Measurements from ENCODE around the gene CAPN9. TPM values are rescaled to one million over a fixed set of nuclear protein-coding genes. Genes with fewer than 3 reads are reported as not detected.
A peak's percentile ranks its signal among the peaks of the same experiment; 100 is the strongest.

CAPN9 gene
- total RNA-seq, 1 donor from 2014 or later: 0.49 TPM

DNA sequence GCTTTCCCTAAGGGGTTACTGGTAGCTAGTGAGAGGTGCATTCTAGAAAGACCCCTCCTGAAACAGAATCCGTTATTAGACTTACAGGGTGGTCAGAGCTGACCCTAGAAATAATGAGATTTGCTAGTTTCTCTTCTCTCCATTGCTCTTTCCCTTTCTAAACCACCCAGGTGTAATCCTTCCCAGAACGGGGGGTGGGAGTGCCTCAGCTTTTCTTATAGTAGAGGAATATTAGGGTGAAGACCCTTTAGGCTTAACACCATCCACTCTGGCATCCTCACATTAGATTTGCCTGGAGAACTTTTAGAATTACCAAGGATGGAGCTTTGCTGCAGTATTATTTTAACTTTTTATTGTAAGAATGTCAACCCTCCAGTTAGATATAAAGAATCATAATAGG, 49.4 kb downstream of the CAPN9 start:
- DNase-seq: no peak

DNA sequence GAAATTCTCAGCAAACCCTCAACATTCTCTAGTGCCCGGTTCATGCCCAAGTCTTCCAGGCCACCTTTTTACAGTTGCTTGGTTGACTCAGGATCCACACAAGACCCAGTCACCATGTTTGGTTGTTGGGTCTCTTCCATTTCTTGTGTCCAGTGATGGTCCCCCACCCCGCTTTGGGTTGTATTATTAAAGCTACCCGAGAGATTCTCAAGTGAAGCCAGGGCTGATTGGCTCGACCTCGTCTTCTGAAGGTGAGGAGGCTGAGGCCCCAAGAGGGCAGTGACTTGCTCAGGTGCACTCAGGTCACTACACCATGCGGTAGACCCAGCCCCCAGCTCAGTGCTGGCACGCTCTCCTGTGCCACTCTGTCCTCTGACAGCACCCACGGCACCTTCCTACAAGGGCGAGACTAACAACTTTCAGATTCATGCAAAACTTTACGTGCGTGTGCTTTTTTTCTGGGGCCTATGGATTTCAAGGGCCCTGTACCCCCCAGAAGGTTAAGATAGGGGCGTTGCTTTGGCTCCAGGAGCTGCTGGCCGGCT, 50.3 kb downstream of the CAPN9 start:
- no peak for DNase-seq

DNA sequence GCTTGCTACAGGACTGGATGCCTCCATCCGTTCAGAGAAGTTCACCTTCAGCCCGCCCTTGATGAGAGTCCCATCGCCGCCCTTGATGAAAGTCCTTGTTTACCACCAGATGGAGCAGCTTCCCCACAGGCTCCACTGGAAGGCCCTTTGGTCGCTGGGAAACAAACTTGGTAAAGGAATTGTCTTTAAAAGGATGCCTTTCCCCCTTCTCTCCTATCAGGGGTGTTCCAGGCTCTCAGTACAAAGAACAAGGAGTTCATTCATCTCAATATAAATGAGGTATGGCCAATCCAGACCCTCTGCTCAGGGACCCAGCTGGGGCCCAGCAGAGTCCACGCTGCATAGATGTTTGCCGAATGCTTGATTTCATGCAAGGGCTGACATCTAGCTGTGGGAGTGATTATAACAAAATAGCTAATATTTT, 50.8 kb downstream of the CAPN9 start:
- peak; percentile 68 for DNase-seq

DNA sequence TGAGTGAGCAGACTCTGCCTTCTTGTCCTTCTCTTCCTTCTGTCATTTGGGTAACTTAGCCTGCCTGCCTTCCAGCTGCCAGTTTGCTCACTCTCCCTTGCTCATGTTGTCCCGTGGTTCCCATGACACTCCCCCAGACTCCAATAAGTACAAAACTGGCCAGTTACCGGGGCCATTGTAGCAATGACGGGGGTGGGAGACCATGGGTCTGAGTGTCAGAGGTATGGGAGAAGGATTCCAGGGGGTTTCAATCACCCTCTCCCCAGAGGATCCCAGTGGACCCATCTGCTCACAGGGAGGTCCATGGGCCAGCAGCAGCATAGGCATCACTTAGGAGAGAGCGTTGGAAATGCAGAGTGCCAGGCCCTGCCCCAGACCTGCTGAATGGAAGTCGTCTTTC, 51.3 kb downstream of the CAPN9 start:
- DNase-seq: no peak

DNA sequence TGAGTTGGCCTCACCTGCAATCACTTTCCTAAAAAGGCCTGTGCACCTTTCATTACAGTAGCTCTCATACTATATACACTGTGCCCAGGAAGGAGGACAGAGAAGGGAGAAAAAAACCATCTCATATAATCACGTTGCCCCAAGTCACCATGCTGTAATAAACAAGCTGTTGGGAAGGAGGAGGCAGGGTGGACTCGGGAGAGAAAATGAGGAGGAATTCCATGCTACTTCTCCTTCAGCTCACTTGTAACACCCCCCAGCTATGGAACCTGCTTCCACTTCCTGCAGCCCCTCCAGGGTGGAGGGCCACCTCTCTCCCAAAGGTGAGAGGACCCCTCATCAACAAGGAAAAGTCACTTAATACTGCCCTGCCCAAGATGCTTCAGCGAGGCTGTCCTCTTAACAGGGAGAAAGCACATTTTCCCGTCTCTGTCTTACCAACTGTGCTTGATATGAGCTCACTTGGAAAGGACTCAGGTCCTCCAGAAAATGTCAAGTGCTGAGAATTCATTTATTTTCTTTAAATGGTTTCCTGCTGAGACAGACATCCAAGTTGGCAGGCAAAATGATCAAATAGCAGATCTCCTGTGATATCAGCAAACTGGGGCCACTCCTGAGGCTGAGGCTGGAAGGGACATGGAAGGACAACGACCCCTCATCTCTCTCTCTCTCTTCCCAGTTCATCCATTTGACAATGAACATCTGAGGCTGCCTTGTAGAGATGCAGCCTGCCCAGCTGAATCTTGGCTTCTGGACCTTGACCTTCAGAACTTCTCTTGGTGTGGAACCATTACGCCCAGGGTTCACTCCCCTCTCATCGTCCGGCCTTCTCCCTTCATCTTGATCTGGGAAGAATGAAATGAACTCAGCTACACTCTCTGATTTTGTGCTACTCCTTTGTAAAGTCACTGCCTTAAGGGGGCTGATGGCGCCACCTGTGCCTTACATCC, 54.0 kb downstream of the CAPN9 start:
- DNase-seq: no peak

DNA sequence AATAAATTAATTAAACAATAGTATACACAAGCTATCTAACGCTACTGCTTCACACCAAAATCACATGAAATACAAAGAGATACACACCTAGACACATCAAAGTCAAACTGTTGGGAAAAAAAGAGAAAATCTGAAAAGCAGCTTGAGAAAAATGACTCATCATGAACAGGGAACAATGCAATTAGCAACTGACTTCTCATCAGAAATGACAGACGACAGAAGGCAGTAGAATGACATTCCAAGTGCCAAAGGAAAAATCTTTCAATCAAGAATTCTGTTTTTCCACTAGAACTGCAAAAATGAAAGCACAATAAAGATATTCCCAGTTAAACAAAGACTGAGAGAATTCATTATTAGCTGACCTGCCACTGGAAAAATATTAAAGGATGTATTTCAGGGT, 57.2 kb downstream of the CAPN9 start:
- DNase-seq: no peak

DNA sequence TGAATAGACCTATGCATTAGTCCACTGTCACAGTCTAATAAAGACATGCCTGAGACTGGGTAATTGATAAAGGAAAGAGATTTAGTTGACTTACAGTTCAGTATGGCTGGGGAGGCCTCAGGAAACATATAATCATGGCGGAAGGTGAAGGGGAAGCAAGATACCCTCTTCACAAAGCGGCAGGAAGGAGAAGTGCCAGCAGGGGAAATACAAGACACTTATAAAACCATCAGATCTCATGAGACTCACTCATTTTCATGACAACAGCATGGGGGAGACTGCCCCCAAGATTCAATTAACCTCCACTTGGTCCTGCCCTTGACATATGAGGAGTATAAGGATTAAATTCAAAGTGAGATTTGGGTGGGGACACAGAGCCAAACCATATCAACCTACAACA, 59.4 kb downstream of the CAPN9 start:
- DNase-seq: no peak

DNA sequence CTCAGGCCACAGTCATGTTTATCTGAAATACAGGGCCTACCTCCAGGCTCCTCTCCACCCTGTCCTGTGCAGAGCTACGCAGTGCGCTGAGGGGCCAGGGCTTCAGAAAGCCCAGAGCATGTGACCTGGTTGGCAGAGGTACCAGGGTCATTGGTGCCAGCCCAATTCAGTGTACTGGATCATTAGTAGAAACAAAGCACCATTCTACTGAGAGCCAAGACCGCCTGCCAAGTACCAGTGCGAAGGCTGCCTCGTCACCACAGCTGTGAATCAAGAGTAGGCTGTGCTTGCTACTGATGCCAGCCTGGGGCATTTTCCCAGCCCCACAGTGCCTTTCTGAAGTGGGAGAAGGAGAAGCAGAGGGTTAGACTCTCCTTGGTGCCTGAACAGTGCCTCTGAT, 59.8 kb downstream of the CAPN9 start:
- no peak for DNase-seq

DNA sequence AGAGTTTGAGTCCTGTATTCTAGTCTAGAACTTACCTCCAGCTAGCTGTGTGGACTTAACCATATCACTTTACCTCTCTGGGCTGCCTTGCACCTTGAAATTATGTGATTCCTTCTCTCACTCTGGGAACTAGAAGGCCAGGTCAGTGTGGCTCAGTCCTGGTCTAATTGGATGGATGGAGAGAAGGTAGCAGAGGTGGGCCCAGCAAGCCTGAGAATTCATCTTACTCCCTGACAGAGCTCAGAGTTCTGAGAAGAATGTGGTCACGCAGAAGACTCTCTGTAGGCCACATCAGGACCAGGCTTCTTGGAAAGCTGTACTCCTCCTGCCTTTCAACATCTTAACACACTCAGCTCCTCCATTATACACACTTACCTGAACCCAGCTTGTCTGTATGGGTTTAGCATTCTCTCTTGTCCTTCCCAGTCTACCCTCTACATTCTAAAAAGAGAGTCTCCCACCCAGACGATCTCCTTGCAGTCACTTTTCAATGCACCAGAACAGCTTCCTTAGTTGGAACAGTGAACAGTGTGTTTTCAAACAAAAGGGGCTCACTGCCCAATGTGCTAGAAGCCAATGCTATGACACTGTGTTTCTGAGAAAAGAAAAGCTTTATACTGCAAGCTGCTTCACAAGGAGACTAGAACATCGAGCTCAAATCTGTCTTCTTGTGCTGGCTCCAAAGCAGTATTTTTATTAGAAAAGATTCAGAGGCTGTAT, 60.5 kb downstream of the CAPN9 start:
- peak; percentile 94 for DNase-seq

DNA sequence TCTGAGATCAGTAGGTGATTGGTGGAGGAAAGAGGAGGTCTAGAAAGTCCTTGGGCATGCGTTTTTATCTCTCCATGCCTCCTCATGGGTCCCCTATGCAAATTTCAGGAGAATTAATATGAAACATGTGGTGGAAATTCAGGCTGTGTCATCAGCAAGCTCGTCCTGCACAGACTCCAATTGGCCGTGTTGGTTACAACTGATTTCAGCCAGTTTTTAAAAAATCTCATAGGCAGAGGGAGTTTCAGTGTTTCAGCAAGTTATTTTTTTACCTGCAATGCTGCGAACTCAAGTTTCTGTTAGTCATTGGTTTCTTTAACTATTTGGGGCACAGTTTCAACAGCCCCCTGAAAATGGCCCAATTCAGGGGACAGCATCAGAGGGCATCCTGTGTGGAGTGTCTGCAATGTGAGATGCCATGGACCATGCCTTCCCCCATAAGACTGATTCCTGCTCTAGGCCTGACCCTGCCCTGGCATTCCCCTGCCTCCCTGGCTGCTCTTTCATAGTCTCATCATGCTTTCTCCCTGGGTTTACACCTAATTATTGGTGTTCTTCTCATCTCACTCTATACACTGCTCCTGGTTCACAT, 61.2 kb downstream of the CAPN9 start:
- DNase-seq: peak; percentile 94

DNA sequence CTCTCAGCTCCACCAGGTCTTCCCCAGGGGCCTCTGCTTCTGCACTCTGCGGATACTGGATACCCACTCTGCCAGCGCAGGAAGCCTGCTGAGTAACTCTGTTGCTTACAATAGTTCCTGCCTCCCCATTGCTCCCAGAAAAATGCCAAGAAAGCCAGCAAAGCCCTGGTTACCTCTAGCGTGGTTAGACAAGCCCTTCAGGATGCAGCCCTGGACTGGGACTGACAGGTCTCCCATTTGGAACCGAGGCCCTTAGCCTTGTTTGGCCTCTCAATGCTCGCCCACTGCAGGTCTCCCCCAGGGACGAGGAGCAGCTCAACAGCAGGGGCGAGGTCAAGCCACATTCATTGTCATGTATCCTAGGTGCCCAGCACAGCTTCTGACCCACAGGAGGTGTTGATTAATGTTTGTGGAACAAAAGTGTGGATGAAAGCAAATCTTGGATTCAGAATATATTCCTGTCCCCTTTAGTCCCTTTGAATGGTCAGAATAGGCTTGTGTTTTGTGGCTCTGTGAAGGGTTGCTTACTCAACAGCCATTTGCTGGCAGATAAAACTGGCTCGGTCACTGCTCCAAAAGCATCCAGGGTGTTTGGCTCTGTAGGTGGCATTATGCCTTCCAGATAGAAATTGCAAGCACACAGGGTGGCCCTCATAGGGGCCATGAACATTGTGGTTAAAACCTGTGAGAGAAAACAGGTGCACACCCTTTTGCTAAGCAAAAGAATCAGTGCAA, 62.2 kb downstream of the CAPN9 start:
- no peak for DNase-seq

DNA sequence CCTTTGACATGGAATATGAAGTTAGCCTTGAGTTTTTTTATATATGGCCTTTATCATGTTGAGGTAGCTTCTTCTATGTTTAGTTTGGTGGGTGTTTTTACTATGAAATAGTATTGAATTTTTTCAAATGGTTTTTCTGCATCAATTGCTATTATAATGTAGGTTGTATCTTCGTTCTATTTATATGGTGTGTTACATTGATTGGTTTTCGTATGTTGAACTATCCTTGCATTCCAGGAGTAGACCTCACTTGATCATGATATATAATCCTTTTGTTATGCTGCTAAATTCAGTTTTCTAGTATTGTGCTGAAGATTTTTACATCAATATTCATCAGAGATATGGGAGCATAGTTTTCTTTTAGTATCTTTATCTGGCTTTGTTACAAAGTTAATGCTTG, 65.4 kb downstream of the CAPN9 start:
- no peak for DNase-seq

DNA sequence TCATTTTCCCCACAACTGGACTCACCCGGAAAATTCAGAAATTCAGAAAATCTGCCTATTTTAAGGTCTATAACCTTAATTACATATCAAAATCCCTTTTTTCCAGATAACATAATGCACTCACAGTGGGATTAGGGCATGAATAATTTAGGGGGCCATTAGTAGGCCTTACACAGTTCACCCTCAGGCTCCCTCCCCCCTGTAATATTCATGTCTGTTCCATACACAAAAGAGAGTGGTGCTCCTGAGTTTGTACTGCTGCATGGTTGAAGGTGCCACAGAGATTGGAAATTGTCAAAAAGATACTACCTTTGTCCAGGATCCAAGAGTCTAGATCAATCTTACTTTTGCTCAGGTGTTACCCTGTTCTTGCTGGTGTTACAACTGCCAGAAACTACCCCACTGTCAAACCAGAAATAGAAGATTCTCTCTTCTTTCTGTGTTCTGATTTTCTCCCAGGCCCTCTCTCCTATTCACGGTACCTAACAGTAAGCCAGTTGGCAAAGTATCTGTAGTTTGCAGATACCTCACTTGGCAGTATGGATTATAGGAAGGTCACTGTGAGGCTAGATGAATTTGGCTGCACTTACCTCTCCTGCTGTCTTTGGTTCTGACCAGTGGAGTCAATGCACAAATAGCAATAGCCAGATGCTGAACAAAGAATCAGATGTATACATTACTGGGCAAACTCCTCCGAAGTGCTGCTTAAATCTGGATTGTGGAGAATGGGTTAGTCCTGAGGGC, 67.9 kb downstream of the CAPN9 start:
- DNase-seq: peak; percentile 10

DNA sequence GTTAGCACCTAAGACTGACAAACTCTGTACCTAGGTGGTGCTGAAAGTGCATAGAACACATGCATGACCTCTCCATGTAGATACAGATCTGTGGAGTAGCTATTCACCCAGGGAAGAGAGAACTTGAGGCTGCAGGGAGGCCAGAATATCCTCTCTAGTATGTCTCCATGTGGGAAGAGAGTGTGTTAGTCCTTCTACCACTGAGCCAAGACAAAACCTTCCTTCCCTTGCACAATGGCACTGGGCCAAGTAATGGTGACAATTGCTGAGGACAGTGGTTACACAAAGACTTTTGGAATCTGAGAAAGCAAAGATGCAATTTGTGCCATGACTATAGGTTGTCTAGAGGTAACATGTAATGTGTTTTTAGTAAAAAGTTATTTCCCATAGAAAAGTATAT, 68.8 kb downstream of the CAPN9 start:
- DNase-seq: no peak

DNA sequence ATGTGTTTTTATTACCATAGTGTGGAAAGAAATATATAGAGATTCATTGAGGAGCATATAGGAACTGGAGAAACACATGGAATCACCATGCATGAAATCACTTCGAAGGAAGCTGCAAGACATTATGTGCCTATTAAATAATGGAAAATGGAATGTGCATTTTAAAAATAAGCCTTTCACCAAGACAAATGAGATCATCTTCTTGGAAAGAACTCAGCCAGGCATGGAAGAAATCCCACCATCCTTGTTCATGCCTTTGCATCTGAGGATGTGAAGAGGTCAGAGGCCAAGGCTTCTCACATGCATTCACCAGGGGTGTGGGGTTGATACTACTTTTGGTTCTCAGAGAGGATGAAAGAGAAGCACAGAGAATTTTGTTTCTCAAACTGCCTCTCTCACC, 71.2 kb downstream of the CAPN9 start:
- DNase-seq: peak; percentile 92

DNA sequence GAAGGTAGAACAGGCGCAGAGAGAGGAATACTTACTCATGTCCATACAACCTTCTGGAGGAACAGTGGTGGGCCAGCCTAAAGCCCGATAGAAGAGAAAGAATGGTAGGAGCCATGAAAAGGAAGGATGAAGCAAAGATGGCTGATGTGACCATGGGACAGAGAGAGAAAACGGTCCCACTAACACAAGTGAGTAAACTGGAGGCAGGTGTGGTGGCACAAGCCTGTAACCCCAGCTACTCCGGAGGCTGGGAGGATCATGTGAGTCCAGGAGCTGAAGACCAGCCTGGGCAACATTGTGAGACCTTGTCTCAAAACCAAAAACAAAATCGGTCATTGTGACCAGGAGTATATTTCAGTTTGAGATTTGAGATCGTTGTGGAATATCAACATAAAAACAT, 71.7 kb downstream of the CAPN9 start:
- no peak for DNase-seq

DNA sequence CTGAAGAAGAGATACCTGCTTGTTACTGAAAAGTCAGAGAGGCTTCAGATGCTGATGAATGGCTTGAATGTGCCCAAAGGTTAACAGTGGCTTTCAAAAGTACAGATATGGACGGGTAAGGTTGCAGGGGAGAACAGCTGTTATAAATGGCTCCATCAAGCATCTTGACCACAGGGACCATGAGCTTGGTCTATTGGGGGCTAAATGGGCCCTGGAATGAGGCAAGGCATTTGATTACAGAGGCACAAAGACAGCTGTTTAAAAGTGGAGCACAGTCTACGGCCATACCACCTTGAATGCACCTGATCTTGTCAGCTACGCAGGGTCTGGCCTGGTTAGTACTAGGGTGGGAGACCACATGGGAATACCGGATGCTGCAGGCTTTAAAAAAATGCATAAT, 72.8 kb downstream of the CAPN9 start:
- no peak for DNase-seq

DNA sequence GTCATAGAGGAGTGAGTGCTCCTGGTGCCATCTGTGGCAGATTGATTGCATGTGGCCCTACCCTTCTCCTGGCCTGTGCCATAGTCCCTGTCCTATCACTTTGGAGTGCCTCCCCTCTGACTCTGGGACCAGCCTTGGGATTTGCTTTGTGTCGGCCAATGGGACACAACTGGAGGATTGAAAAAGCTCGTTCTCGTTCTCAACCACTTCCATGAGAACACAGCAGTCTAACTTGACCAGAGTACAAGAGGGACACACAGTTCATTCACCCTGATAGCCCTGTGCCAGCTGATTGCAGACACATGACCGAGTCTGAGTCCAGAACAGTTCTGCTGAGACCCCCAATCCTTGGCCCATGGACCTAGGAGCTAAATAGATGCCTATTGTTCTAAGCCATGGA, 73.4 kb downstream of the CAPN9 start:
- DNase-seq: no peak

DNA sequence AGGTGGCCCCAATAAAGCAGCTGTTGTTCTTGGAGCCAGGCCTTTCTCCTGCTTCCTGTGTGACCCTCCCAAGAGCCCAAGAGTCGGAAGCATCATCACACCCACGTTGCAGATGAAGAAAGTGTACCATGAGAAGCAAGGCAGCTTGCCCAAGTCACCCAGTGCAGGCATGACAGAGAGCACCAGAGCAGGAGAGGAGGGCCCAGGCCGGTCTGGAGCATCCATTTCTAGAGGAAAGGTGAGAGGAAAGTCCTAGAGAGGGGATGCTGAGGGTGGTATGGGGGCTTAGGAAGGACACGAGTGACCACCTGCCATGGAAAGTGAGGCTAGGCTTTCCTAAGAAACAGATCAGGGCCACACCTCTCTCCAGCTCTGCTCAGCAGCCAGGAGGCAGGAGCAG, 74.2 kb downstream of the CAPN9 start:
- DNase-seq: no peak

DNA sequence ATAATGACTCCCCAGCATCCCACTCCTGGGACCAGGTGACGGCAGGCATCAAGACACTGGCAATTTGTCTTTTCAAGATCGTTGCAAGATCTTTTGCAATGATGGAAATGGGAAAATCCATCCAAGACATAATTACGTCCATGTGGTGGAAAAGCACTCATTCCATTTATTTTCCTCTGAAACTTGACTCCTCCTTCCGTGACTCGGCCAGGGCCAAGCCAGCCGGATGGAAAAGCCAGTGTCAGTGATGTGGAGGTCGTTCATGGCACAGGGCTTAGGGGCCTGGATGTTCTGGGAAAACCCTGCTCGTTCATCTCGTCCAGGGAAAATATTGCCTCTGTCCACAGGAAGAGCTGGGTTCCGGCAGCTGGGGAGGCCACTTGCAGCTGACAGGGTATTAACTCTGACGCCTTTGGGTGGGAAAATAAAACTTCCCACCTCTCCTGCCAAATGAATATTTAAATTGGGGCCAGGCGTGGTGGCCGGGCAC, 74.9 kb downstream of the CAPN9 start:
- DNase-seq: peak; percentile 96

DNA sequence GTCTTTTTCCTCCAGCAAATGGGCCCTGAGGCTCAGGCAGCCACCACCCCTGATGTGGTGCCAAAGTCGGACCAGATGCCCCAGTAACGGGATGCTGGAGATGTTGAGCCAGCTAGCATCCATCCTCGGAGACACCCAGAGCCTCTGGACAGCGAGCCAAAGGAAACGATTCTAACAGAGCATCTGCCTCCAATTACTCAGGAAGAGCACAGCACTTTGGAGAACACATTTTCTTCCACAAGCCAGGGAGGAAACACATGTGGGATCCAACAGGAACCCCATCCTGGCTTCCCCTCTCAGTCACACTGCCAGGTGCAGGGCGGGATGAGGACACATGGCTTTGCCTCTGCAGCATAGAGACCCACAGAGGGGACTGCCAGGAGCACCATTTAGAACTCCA, 76.2 kb downstream of the CAPN9 start:
- peak; percentile 91 for DNase-seq

Data from skin of body (tissue), 2 donors.